Panc1 (cell line): ENCODE measurements around the gene KRTAP9-1. TPM values are rescaled to one million over a fixed set of nuclear protein-coding genes. Genes with fewer than 3 reads are reported as not detected.

ENCODE experiments used
- ATAC-seq: fragments of 200-7000 bp; cut with Tn5 transposase; 2 replicates; pipeline ENCODE4 v1.9.1; 2020; ENCODE audit warnings: mild to moderate bottlenecking, moderate library complexity
- BruUV-seq: library from RNA; stranded (reverse); fragments of 400-500 nt; replicated peaks from 2 replicates; lab custom pipeline; 2021; lab: Mats Ljungman, UMichigan
- CTCF ChIA-PET: fragments of 300-600 bp; sonication (Branson Sonifier 250); formaldehyde crosslinking; loops from one replicate; lab custom pipeline; 2022; ENCODE audit warnings: antibody characterized with exemption; lab: Charles Lee
- POLR2A ChIA-PET: fragments of 300-600 bp; sonication (Branson Sonifier 250); formaldehyde crosslinking; loops from one replicate; lab custom pipeline; 2022; ENCODE audit warnings: antibody characterized with exemption; lab: Charles Lee
- DNase-seq: peaks from one replicate; pipeline ENCODE4 v3.0.0-alpha.2; 2010; ENCODE audit warnings: low read depth, low spot score
- H3K27ac ChIP-seq: 2 replicates; pipeline ENCODE4 v1.5.1; 2011; ENCODE audit warnings: mild to moderate bottlenecking, low read length, inconsistent platforms
- H3K27me3 ChIP-seq: fragments of 200-500 bp; sonication (Bioruptor generic); 2 replicates; pipeline ENCODE4 v1.6.0; 2014; ENCODE audit warnings: low read length, inconsistent platforms; ENCODE audit not compliant: control insufficient read depth, insufficient read depth
- H3K36me3 ChIP-seq: fragments of 200-500 bp; sonication (Bioruptor generic); 2 replicates; pipeline ENCODE4 v1.5.1; 2014; ENCODE audit warnings: inconsistent platforms, mild to moderate bottlenecking, low read length, moderate library complexity; ENCODE audit not compliant: control insufficient read depth, insufficient read depth
- H3K4me1 ChIP-seq: 2 replicates; pipeline ENCODE4 v1.5.1; 2011; ENCODE audit warnings: inconsistent platforms, mild to moderate bottlenecking, low read length, moderate library complexity; ENCODE audit not compliant: control insufficient read depth, insufficient read depth
- H3K4me3 ChIP-seq, 2 experiments: 2 replicates each; pipeline ENCODE4 v1.5.1; 2011 to 2012; ENCODE audit warnings: low read depth in 2 of 2, low read length in 2 of 2, mild to moderate bottlenecking in 2 of 2, inconsistent platforms in 1 of 2, moderate library complexity in 1 of 2
- H3K9me3 ChIP-seq: fragments of 200-500 bp; sonication (Bioruptor generic); 2 replicates; pipeline ENCODE4 v1.5.1; 2014; ENCODE audit warnings: low read depth, mild to moderate bottlenecking, inconsistent platforms, low read length, moderate library complexity; ENCODE audit not compliant: control insufficient read depth, insufficient read depth
- POLR2AphosphoS5 ChIP-seq: IDR thresholded peaks from 2 replicates; pipeline ENCODE4 v1.6.1; 2012; ENCODE audit warnings: mild to moderate bottlenecking, low read depth, low read length, moderate library complexity
- SIN3A ChIP-seq: IDR thresholded peaks from 2 replicates; pipeline ENCODE4 v1.6.1; 2012; ENCODE audit warnings: low read depth, mild to moderate bottlenecking, low read length, moderate library complexity, borderline replicate concordance; ENCODE audit not compliant: insufficient read depth
- TCF7L2 ChIP-seq: IDR thresholded peaks from 2 replicates; pipeline ENCODE4 v1.6.1; 2011; ENCODE audit warnings: mild to moderate bottlenecking, low read depth, low read length, inconsistent platforms
- in situ Hi-C: cut with HindIII; loops from 2 replicates; pipeline ENCODE4 v1.10.0; 2016; ENCODE audit warnings: low sequenced_read_pairs, low pct_unique_long_range_greater_than_20kb
- intact Hi-C: fragments of 100-400 bp; cut with micrococcal nuclease; formaldehyde crosslinking; loops from one replicate; pipeline ENCODE4 v1.10.0; 2022; ENCODE audit not compliant: unreplicated experiment
- total RNA-seq: library from RNA; stranded (reverse); gene quantifications from one replicate; pipeline ENCODE4 v1.2.1, GENCODE V29; 2021; ENCODE audit not compliant: unreplicated experiment
- TF ChIP-seq, protein P1 (sequence below): fragments of 450-650 bp; IDR thresholded peaks from 2 replicates; pipeline ENCODE4 v1.5.1; 2017; ENCODE audit warnings: mild to moderate bottlenecking
- TF ChIP-seq, protein P2 (sequence below), 2 experiments: IDR thresholded peaks; 2 replicates each; pipeline ENCODE4 v1.6.1; 2011 to 2012; ENCODE audit warnings: low read depth in 2 of 2, control low read depth in 1 of 2, low read length in 1 of 2, mild to moderate bottlenecking in 1 of 2, moderate library complexity in 1 of 2; ENCODE audit not compliant: insufficient read depth in 1 of 2

The KRTAP9-1 gene
- total RNA-seq, 1 experiment from 2014 or later = not detected

- BruUV-seq = no TSS peak
- CTCF ChIA-PET = no interaction called here
- Histone ChIP-seq H3K36me3 (no peaks in the 10 kb centered on the region), H3K9me3 (no peaks in the 10 kb centered on the region), H3K27me3 (peaks cover 6% of the 10 kb centered on the region; the same call in 1 of the 2 replicates), H3K4me3 (no peak overlapping the region), H3K27ac (no peak overlapping the region), H3K4me1 (no peaks in the 10 kb centered on the region)
- DNase-seq (no peak), ATAC-seq (no peak)
- POLR2A ChIA-PET = no interaction called here
- intact Hi-C loops (no loop called here), in situ Hi-C loops (no loop called here)
- TF ChIP-seq TCF7L2 (no peak), SIN3A (no peak), POLR2AphosphoS5 (no peak)
- TF ChIP-seq, protein P1, sequence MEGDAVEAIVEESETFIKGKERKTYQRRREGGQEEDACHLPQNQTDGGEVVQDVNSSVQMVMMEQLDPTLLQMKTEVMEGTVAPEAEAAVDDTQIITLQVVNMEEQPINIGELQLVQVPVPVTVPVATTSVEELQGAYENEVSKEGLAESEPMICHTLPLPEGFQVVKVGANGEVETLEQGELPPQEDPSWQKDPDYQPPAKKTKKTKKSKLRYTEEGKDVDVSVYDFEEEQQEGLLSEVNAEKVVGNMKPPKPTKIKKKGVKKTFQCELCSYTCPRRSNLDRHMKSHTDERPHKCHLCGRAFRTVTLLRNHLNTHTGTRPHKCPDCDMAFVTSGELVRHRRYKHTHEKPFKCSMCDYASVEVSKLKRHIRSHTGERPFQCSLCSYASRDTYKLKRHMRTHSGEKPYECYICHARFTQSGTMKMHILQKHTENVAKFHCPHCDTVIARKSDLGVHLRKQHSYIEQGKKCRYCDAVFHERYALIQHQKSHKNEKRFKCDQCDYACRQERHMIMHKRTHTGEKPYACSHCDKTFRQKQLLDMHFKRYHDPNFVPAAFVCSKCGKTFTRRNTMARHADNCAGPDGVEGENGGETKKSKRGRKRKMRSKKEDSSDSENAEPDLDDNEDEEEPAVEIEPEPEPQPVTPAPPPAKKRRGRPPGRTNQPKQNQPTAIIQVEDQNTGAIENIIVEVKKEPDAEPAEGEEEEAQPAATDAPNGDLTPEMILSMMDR = no peak
- TF ChIP-seq, protein P2, sequence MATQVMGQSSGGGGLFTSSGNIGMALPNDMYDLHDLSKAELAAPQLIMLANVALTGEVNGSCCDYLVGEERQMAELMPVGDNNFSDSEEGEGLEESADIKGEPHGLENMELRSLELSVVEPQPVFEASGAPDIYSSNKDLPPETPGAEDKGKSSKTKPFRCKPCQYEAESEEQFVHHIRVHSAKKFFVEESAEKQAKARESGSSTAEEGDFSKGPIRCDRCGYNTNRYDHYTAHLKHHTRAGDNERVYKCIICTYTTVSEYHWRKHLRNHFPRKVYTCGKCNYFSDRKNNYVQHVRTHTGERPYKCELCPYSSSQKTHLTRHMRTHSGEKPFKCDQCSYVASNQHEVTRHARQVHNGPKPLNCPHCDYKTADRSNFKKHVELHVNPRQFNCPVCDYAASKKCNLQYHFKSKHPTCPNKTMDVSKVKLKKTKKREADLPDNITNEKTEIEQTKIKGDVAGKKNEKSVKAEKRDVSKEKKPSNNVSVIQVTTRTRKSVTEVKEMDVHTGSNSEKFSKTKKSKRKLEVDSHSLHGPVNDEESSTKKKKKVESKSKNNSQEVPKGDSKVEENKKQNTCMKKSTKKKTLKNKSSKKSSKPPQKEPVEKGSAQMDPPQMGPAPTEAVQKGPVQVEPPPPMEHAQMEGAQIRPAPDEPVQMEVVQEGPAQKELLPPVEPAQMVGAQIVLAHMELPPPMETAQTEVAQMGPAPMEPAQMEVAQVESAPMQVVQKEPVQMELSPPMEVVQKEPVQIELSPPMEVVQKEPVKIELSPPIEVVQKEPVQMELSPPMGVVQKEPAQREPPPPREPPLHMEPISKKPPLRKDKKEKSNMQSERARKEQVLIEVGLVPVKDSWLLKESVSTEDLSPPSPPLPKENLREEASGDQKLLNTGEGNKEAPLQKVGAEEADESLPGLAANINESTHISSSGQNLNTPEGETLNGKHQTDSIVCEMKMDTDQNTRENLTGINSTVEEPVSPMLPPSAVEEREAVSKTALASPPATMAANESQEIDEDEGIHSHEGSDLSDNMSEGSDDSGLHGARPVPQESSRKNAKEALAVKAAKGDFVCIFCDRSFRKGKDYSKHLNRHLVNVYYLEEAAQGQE (IDR thresholded peaks at IDR 0.05; ENCODE audit: insufficient read depth in 1 of 2, low read depth in 2 of 2, low read length in 1 of 2) = no peak
Observed at GRCh38 chr17:41167561-41167960, 22.1 kb upstream of the KRTAP9-1 start.

- H3K36me3 ChIP-seq = no peaks in the 10 kb centered on the region
- TF ChIP-seq TCF7L2 = no peak
- no peaks in the 10 kb centered on the region for H3K9me3 ChIP-seq
- H3K27me3 ChIP-seq = peaks cover 3% of the 10 kb centered on the region; the same call in 1 of the 2 replicates
- intact Hi-C loops (no loop called here), in situ Hi-C loops (no loop called here)
- no peak within 1 kb of the TSS for H3K27ac ChIP-seq
- no peak for DNase-seq
- CTCF ChIA-PET = no interaction called here
- no peaks in the 10 kb centered on the region for H3K4me1 ChIP-seq
- no peak for ATAC-seq
- no peak within 1 kb of the TSS for H3K4me3 ChIP-seq
- POLR2A ChIA-PET = no interaction called here
- no TSS peak for BruUV-seq
Observed at GRCh38 chr17:41168121-41168520, 21.6 kb upstream of the KRTAP9-1 start, which contains the start of gene KRTAP4-3. KRTAP4-3 (minus strand) TSS chr17:41168221; CDS start chr17:41168172, 49 bp downstream.

- intact Hi-C loops (no loop called here), in situ Hi-C loops (no loop called here)
- no TSS peak for BruUV-seq
- DNase-seq (no peak), ATAC-seq (no peak)
- peaks cover 18% of the 10 kb centered on the region for H3K27me3 ChIP-seq
- TF ChIP-seq POLR2AphosphoS5 (no peak), SIN3A (no peak), TCF7L2 (no peak)
- TF ChIP-seq, protein P2 (IDR thresholded peaks at IDR 0.05; ENCODE audit: insufficient read depth in 1 of 2, low read depth in 2 of 2, low read length in 1 of 2) = no peak
- TF ChIP-seq, protein P1 = no peak
- H3K27ac ChIP-seq = no peak overlapping the region
- H3K4me3 ChIP-seq = no peak overlapping the region
- CTCF ChIA-PET = no interaction called here
- POLR2A ChIA-PET = no interaction called here
- no peaks in the 10 kb centered on the region for H3K36me3 ChIP-seq
- no peaks in the 10 kb centered on the region for H3K4me1 ChIP-seq
- no peaks in the 10 kb centered on the region for H3K9me3 ChIP-seq
Observed at GRCh38 chr17:41171886-41172285, 17.8 kb upstream of the KRTAP9-1 start.
